Glomerular visceral epithelial cell (primary cell): ENCODE measurements around the gene DRAXIN.

Source experiments
- DNase-seq: peaks from one replicate; pipeline ENCODE4 v3.0.0-alpha.2; 2016; ENCODE audit errors: extremely low spot score

Gene DRAXIN

DNA sequence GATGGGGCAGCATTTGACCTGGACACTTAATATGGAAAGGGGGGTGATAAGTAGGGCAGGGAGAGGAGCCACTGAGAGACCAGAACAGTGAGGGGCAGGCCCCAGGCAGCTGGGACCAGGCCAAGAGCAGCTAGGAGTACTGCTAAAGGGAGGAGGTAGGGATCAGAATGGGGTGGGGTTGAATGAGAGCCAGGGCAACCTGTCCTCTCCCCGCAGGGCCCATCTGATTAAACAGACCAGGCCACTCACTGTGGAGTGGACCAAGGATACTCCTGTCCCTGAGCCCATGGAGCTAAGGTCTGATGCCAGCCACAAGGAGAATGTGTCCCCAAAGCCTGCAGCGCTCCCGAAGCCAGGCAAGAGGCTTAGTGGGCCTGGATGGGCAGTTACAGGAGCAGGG is 72.6 kb downstream of the DRAXIN start:
- no peak for DNase-seq

DNA sequence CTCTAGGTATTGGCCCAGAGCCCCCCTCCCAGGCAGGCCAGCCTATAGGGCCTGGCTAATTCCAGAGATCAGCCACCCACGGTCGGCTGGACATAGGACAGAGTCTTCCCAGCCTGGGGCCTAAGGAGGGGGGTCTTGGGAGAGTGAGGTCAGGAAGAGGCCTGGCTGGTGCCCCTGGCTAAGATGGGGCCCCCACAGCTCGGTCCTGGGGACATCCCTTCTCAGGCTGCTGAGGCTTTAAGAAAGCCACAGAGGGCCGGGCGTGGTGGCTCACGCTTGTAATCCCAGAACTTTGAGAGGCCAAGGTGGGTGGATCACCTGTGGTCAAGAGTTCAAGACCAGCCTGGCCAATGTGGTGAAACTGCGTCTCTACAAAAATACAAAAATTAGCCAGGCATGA is 73.0 kb downstream of the DRAXIN start:
- DNase-seq: no peak

- DNase-seq: no peak
Observed at GRCh38 chr1:11765661-11766428, 74.3 kb downstream of the DRAXIN start.

DNA sequence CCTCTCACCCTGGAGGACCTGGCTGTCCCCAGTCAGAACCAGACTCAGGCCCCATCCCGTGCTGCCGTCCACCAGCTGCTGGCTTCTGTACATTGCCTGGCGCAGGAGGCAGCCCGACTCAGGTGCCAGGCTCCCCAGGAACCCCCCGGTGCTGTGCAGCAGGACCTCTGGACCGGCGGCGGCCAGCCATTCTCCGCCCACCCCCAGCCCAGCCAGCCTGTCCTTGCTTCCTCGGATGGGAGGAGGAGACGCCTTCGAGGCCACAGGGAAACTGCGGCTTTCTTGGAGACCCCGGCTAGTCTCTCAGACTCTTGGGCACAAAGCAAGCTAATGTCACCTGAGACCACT is 74.9 kb downstream of the DRAXIN start:
- DNase-seq: no peak

DNA sequence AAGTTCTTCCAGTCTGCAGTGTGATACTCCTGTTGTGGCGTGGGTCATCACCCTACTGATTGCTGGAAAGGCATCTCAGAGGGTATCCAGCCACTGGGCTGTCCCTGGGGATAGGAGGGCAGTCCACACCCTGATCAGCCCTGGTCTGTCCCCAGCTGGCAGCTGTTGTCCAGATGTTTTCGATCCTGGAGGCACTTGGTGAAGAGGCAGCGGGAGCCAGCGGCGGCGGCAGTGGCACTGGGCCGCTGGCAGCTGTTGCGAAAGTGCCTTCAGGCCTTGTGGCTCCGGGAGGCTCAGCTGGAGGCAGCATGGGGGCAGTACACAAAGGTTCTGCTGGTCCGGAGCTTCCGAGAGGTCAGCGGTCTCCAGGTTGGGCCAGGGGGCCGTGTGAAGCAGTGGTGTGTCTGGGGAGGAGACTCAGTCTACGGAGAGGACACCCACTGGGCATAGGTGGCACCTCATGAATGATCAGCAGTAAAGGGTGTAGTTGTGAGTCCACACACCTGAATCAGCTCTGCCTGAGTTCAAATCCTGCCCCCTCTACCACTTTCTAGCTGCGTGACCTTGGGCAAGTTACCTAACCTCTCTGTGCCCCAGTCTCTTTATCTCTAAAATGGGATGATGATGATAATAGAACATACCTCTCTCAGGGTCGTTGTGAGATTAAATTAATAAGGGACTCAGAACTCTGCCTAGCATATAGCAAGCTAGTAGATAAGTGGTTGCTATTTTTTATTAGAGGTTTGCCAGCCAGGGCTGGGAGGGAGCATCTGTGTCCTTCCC is 76.6 kb downstream of the DRAXIN start:
- no peak for DNase-seq

DNA sequence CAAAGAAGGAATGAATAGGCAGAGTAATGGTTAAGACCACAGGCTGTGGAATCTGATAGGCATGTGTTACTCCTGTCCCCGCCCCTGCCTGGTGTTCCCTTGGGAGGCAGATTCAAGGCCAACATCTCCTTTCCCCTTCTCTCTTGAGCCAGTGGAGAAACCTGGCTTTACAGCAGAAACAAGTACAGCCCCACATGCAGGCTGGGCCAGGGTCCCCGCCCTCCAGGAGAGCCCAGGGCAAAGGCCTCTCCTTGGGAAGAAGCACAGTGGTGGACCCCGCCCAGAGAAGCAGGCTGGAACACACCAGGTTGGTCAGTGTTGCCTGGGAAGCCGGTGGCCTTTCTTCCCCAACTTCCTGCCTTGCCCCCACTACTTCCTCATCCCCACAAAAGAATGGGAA is 77.3 kb downstream of the DRAXIN start:
- no peak for DNase-seq

GRCh38 chr1:11769274-11769673 is 77.8 kb downstream of the DRAXIN start:
- no peak for DNase-seq

DNA sequence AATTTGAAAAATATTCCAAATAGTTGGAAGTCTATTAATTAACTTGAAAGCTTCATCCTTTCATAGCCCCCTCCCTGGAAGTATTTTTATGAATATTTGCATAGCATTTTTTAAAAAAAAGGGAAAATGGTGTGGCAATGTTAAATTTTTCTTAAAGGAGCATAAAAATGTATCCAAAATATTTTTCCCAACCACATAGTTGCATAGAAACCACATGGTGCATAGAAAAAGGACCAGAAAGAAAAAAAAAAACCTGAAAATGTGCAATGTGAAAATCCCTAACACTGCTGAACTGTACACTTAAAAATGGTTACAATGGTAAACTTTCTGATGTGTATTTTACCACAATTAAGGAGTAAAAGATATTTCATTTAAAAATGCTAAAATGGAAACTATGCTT is 78.5 kb downstream of the DRAXIN start:
- DNase-seq: no peak

GRCh38 chr1:11771481-11772043 is 80.1 kb downstream of the DRAXIN start:
- no peak for DNase-seq

GRCh38 chr1:11772458-11772857 is 80.9 kb downstream of the DRAXIN start:
- DNase-seq: no peak

GRCh38 chr1:11774753-11775152 is 83.2 kb downstream of the DRAXIN start:
- no peak for DNase-seq
